Hypothalamus (tissue), 51 donors: ENCODE measurements around the gene TDRD5.

ENCODE experiments used
- DNase-seq, 51 donors: peaks; one replicate each; lab custom pipeline; 2025; lab: John Stamatoyannopoulos, UW

The TDRD5 gene

GRCh38 chr1:179591592-179592580 is at the start of gene TDRD5:
Gene TDRD5 (plus strand): TSS chr1:179591832. CDS start chr1:179592616, 784 bp downstream.
- peak in 2 of 51 donors; percentile 6 to 11 for DNase-seq

- no peak for DNase-seq
These were observed 46.3 kb upstream of the TDRD5 start for GRCh38 chr1:179545321-179545720.

- no peak for DNase-seq
These were observed 44.6 kb upstream of the TDRD5 start for GRCh38 chr1:179547021-179547535.

- DNase-seq = no peak
These were observed 42.8 kb upstream of the TDRD5 start for GRCh38 chr1:179548666-179549367.

- DNase-seq = no peak
These were observed 42.3 kb upstream of the TDRD5 start for GRCh38 chr1:179549368-179549700.

- DNase-seq = no peak
These were observed 40.6 kb upstream of the TDRD5 start for GRCh38 chr1:179550746-179551682.

GRCh38 chr1:179554427-179554826 is 37.2 kb upstream of the TDRD5 start:
- DNase-seq = no peak

- DNase-seq = no peak
These were observed 33.6 kb upstream of the TDRD5 start for GRCh38 chr1:179558078-179558477.

GRCh38 chr1:179575497-179576314 is 15.9 kb upstream of the TDRD5 start, which contains the start of gene NPHS2:
Gene NPHS2 (minus strand): TSS chr1:179575948. CDS start chr1:179575864, 84 bp downstream.
- no peak for DNase-seq

- DNase-seq = no peak
These were observed 15.1 kb upstream of the TDRD5 start for GRCh38 chr1:179576509-179576908.

- no peak for DNase-seq
These were observed 7.8 kb upstream of the TDRD5 start for GRCh38 chr1:179583771-179584320.

GRCh38 chr1:179586107-179586823 is 5.4 kb upstream of the TDRD5 start:
- DNase-seq = peak in 37 of 51 donors; percentile 1 to 79 (median 54)

- no peak for DNase-seq
These were observed 4.3 kb upstream of the TDRD5 start for GRCh38 chr1:179587336-179587735.

GRCh38 chr1:179588425-179589024 is 3.1 kb upstream of the TDRD5 start:
- no peak for DNase-seq

- DNase-seq = no peak
These were observed 2.1 kb upstream of the TDRD5 start for GRCh38 chr1:179589509-179589908.

GRCh38 chr1:179590671-179591070 is 961 bp upstream of the TDRD5 start:
- no peak for DNase-seq

- DNase-seq = no peak
These were observed 410 bp upstream of the TDRD5 start for GRCh38 chr1:179591253-179591591.

GRCh38 chr1:179598631-179599030 is 7.0 kb downstream of the TDRD5 start:
- DNase-seq = no peak
